G401 (cell line): ENCODE results near the gene MYCBP2. TPM values are rescaled to one million over a fixed set of nuclear protein-coding genes. Genes with fewer than 3 reads are reported as not detected.
"Not testable (repeated sequence)": the region's sequence is repeated elsewhere in the genome, so short reads cannot be mapped to it uniquely, and the experiment has no call there.

Experiments used
- DNase-seq: peaks from one replicate; pipeline ENCODE4 v3.0.0-alpha.2; 2015; ENCODE audit warnings: low spot score
- in situ Hi-C: cut with HindIII; loops from 2 replicates; pipeline ENCODE4 v1.10.0; 2016; ENCODE audit warnings: low sequenced_read_pairs, mixed read lengths
- total RNA-seq: library from RNA; depleted of rRNA; stranded (reverse); fragments of >200 nt; shearing (Covaris generic); gene quantifications from 2 replicates; pipeline ENCODE4 v1.2.3, GENCODE V29; 2014; rRNA removed

Gene MYCBP2
- total RNA-seq, 1 experiment from 2014 or later = 9.2 TPM

GRCh38 chr13:77019756-77020155, 307.1 kb downstream of the MYCBP2 start:
- DNase-seq = no peak
- in situ Hi-C loops = no loop called here

- in situ Hi-C loops = no loop called here
- no peak for DNase-seq
Measured at GRCh38 chr13:77016888-77017623, 309.8 kb downstream of the MYCBP2 start.

GRCh38 chr13:77016251-77016812, 310.6 kb downstream of the MYCBP2 start:
- DNase-seq = no peak
- in situ Hi-C loops = no loop called here

GRCh38 chr13:77014906-77015685, 311.8 kb downstream of the MYCBP2 start:
- in situ Hi-C loops = no loop called here
- DNase-seq = no peak

- in situ Hi-C loops = no loop called here
- DNase-seq = no peak
Measured at GRCh38 chr13:77013853-77014542, 312.9 kb downstream of the MYCBP2 start.

GRCh38 chr13:77009719-77010118, 317.2 kb downstream of the MYCBP2 start:
- in situ Hi-C loops, DNase-seq: not testable (repeated sequence)

- DNase-seq = no peak
- in situ Hi-C loops = no loop called here
Measured at GRCh38 chr13:77009011-77009410, 317.9 kb downstream of the MYCBP2 start.

- in situ Hi-C loops, DNase-seq: not testable (repeated sequence)
Measured at GRCh38 chr13:77008337-77008736, 318.6 kb downstream of the MYCBP2 start.

GRCh38 chr13:77002590-77003190, 324.2 kb downstream of the MYCBP2 start:
- in situ Hi-C loops = no loop called here
- DNase-seq = peak; percentile 66

GRCh38 chr13:77001963-77002587, 324.8 kb downstream of the MYCBP2 start:
- no peak for DNase-seq
- in situ Hi-C loops = no loop called here

GRCh38 chr13:77001540-77001939, 325.4 kb downstream of the MYCBP2 start:
- in situ Hi-C loops = no loop called here
- DNase-seq = peak; percentile 27

- DNase-seq = no peak
- in situ Hi-C loops = no loop called here
Measured at GRCh38 chr13:77000475-77000874, 326.4 kb downstream of the MYCBP2 start.

Other genes starting within 250 kb of the MYCBP2 start
- gene SCEL, start 208.6 kb upstream of the MYCBP2 start, total RNA-seq = not detected in 2 replicates